ENCODE results near the gene PLCB4. TPM values are rescaled to one million over a fixed set of nuclear protein-coding genes. Genes with fewer than 3 reads are reported as not detected.

PLCB4 gene
- total RNA-seq, 1 donor = 0.21 TPM

DNA sequence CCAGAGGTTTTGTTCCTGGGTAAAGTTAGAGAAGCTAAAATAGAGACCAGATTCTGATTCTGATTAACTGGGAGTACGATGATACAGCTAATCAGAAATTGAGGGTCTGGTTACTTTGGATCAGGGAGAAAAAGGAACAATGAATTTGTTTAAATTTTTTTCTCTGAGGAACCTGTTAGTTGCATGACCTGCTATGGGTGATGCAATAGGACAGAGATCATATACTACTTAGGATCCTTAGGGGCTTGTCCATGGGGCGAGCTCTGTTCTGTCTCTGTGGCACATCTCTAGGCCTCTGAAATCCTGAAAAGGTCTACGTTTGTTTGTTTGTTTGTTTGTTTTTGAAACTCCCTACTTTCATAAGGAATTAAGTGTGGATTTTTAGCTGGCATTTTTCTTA is 279.4 kb downstream of the PLCB4 start:
- H3K27me3 ChIP-seq (ENCODE audit: insufficient read depth, low read length) = no peaks in the 10 kb centered on the region
- H3K9me3 ChIP-seq (ENCODE audit: low read depth, low read length) = no peaks in the 10 kb centered on the region
- H3K4me3 ChIP-seq (ENCODE audit: low read length) = no peak overlapping the region
- H3K4me1 ChIP-seq (ENCODE audit: insufficient read depth, low read length) = no peaks in the 10 kb centered on the region

DNA sequence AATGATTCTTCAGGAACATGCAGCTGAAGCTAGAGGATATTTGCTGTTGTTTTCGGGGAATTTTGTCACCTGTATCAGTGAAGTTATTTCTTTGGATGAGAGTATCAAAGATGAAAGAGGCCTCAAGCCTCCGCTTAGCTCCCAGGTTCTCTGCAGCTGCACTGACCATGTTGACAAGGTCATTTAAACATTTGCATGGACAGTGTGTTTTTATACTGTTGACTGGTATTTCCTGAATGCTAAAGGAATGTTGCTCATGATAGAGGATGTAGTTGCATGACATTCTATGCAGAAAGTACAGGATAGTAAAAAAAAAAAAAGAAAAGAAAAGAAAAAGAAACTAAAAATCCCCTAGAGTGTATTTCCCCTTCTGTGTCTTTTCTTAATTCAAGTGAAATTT is 279.9 kb downstream of the PLCB4 start:
- H3K9me3 ChIP-seq (ENCODE audit: low read depth, low read length) = no peaks in the 10 kb centered on the region
- H3K4me1 ChIP-seq (ENCODE audit: insufficient read depth, low read length) = no peaks in the 10 kb centered on the region
- H3K27me3 ChIP-seq (ENCODE audit: insufficient read depth, low read length) = no peaks in the 10 kb centered on the region
- H3K4me3 ChIP-seq (ENCODE audit: low read length) = no peak overlapping the region

DNA sequence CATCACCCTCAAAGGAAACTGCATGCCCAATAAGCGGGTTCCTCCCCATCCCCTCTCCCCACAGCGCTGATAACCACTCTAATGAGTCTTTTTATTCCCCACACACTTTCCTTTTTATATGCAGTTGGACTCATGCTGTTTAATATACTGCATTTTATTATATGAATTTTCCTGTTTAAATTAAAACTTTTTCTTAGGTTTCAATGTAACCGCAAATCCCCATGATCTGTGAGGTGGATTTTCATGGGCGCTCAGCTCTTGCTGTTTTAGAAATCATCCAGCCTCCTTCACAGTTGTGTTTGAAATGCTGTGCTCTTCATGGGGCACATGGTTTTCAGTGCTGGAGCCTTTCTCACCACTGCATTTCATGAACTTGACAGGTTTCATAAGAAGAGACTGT is 280.4 kb downstream of the PLCB4 start:
- H3K4me3 ChIP-seq (ENCODE audit: low read length) = no peak overlapping the region
- no peaks in the 10 kb centered on the region for H3K27me3 ChIP-seq (ENCODE audit: insufficient read depth, low read length)
- H3K4me1 ChIP-seq (ENCODE audit: insufficient read depth, low read length) = no peaks in the 10 kb centered on the region
- no peaks in the 10 kb centered on the region for H3K9me3 ChIP-seq (ENCODE audit: low read depth, low read length)

DNA sequence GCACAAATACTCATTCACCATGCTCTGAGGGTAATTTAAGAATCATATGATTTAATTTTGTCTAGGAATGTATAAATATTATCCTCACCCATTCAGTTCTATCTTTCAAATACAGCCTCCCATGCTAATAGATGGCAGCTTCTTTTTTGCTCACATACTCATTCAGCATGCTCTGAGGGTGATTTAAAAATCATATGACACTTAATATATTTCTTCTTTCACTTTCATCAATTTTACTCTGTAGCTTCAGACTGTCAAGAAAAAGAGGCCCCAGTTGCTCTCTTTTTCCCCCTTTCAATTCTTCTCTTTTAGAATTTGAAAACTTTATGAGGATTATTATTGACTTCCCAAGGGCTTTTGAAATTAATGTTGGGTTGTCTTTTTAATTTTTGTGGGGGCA is 283.9 kb downstream of the PLCB4 start:
- Histone ChIP-seq H3K27me3 (ENCODE audit: insufficient read depth, low read length) (no peaks in the 10 kb centered on the region), H3K9me3 (ENCODE audit: low read depth, low read length) (no peaks in the 10 kb centered on the region), H3K4me3 (ENCODE audit: low read length) (no peak overlapping the region), H3K4me1 (ENCODE audit: insufficient read depth, low read length) (no peaks in the 10 kb centered on the region)

DNA sequence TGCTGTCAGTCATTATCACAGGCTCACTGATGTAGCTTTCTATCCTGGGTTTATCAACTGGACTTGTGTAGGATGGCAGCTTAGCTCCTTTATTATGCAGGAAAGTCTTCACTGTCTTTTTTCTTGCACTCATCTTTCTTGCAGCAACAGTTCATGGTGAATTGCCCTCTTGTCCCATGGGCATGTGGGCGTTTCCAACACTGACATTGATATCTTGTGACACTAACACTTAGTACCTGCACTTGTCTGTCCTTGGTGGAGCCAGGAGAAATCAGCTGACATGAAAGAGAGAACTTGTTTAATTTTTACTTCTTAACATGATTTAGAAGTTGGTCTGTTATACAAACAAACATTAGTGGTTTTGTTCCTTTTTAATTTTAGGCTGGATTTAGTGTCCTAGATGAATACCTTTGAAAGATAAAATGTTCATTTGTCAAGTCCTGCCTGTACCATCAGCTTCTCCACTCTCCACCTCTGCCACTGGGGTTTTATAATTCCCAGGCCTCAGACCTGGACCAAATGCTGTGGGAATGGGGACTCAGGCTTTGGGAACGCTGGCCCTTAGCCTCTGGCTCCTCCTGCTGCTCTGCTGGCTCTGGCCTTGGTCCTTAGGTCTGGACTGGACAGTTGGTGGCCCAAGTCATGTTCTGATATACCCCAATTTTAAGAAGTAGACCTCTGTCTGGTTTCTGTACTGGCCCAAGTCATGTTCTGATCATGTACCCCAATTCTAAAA is 284.5 kb downstream of the PLCB4 start:
- no peak overlapping the region for H3K4me3 ChIP-seq (ENCODE audit: low read length)
- H3K4me1 ChIP-seq (ENCODE audit: insufficient read depth, low read length) = no peaks in the 10 kb centered on the region
- H3K9me3 ChIP-seq (ENCODE audit: low read depth, low read length) = no peaks in the 10 kb centered on the region
- H3K27me3 ChIP-seq (ENCODE audit: insufficient read depth, low read length) = no peaks in the 10 kb centered on the region

DNA sequence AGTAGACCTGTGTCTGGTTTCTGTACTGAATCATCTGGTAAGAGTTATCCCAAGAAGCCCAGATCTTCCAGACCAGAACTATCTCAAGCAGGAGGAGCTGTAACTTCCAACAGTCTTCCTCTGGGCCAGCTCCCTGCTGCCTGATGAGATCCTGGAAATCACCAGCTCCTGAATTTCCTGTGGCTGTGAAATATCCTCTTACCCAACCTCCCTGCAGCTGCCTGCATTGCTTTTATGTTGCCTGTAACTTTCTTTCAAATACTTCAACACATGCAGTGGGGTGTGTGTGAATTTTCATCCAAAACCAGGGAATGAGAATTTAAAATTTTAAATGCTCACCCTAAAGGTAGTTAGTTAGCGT is 285.0 kb downstream of the PLCB4 start:
- Histone ChIP-seq H3K9me3 (ENCODE audit: low read depth, low read length) (no peaks in the 10 kb centered on the region), H3K27me3 (ENCODE audit: insufficient read depth, low read length) (no peaks in the 10 kb centered on the region), H3K4me3 (ENCODE audit: low read length) (no peak overlapping the region), H3K4me1 (ENCODE audit: insufficient read depth, low read length) (no peaks in the 10 kb centered on the region)

DNA sequence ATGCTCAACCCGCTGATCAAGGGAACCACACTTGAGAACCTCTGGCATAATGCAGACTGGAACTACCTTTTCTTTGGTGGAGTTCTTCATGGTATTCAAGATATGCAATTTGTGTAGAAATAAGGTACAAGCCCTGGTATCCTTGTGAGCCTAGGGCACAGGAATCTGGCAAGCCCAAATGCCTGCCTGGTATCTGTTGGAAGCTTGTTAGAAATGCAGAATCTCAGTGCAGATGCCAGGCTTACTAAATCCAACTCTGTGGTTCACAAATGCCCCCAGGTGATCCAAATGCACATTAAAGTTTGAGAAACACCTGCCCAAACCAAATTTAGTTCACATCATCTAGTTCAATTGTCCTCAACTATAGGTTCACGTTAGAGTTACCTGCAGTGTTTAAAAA is 285.7 kb downstream of the PLCB4 start:
- Histone ChIP-seq H3K27me3 (ENCODE audit: insufficient read depth, low read length) (no peaks in the 10 kb centered on the region), H3K9me3 (ENCODE audit: low read depth, low read length) (no peaks in the 10 kb centered on the region), H3K4me3 (ENCODE audit: low read length) (no peak overlapping the region), H3K4me1 (ENCODE audit: insufficient read depth, low read length) (no peaks in the 10 kb centered on the region)

DNA sequence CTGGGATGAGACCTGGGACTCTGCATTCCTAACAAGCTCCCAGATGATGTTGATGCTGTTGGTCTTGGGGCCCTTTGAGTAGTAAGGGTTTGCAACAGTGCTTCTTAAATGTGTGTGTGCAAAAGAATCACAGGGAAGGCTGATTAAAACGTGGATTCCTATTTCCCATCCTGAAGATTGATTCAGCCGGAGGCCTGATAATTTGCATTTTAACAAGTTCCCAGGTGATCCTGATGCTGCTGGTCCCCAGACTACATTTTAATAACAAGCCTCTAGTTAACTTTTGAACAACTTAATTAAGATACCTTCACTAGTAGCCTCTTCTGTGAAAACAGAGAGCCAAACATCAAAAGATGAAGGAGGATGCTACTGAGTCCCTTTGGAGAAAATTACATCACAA is 289.1 kb downstream of the PLCB4 start:
- Histone ChIP-seq H3K27me3 (ENCODE audit: insufficient read depth, low read length) (no peaks in the 10 kb centered on the region), H3K4me1 (ENCODE audit: insufficient read depth, low read length) (no peaks in the 10 kb centered on the region), H3K9me3 (ENCODE audit: low read depth, low read length) (no peaks in the 10 kb centered on the region), H3K4me3 (ENCODE audit: low read length) (no peak overlapping the region)

DNA sequence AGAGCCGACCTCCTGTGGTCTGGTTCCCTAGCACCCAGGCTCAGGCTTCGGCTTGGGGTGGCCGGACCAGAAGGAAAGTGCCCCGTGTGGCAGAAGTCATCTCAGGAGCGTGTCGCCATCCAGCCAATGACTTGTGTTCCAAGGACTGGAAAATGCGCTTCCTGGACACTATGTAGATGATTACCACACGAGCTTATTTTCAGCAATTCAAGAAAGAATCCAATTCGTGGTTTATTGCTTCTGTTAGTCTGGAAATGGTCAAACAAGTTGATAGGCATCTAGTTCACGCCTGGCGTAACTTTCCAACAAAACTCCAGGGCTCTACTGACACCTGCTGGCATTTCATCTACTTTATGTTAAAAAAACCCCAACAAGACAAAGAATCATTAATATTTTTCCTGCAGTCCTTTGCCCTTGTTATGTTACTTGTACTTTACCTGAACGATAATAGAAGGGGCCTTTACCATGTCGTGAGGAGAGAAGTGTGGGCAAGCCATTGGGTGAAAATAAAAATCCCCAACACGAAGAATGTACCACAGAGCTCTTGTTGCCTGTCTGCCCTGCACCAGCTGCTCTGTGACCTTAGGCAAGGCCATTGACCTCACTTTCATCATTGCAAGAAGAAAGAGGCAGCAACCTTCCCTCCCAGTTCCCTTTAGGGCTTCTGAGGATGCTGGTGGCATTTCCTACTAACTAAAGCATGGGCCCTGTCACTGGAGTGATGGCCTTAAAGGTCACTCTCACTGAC is 290.8 kb downstream of the PLCB4 start:
- no peaks in the 10 kb centered on the region for H3K4me1 ChIP-seq (ENCODE audit: insufficient read depth, low read length)
- no peak overlapping the region for H3K4me3 ChIP-seq (ENCODE audit: low read length)

DNA sequence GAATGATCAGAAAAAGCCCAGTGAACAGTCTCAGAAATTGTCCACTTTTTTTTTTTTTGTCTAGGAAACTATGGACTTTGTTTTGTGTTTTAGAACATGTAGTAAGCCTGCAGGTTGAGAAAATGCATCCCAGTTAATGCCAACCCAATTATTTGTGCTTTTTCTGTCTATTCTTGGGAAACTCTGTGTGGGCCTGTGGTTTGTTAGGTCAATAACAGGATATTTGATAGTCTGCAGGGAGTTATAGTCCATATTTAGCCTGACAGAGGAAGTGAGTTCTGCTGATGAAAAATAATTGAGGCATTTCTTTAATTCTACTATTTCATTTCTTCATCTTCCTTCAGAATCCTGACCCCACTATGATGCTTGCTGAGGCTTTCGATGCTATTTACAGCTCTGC is 291.5 kb downstream of the PLCB4 start:
- Histone ChIP-seq H3K4me3 (ENCODE audit: low read length) (no peak overlapping the region), H3K27me3 (ENCODE audit: insufficient read depth, low read length) (no peaks in the 10 kb centered on the region), H3K4me1 (ENCODE audit: insufficient read depth, low read length) (no peaks in the 10 kb centered on the region), H3K9me3 (ENCODE audit: low read depth, low read length) (no peaks in the 10 kb centered on the region)

More for the DNA sequence above, 290.8 kb downstream of the PLCB4 start:
- H3K9me3 ChIP-seq (ENCODE audit: low read depth, low read length) = no peaks in the 10 kb centered on the region
- no peaks in the 10 kb centered on the region for H3K27me3 ChIP-seq (ENCODE audit: insufficient read depth, low read length)

DNA sequence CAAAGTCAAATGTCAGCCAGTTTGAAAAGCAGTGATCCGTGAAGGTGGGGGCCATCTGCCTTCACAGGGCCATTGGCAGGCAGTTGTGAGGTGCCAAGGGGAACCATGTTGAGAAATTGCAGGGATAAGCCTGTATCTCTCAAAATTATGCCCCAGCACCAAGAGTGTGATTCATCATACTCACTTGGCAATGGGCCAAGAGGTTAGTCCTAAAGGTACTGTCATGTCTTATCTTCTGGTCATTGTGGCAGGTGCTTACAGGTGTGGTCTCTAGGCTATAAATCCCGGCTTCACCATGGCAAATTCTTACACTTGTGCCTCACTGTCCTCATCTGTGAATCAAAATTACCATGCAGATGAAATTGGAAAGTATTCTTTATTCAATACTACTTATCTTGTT is 294.8 kb downstream of the PLCB4 start:
- no peaks in the 10 kb centered on the region for H3K27me3 ChIP-seq (ENCODE audit: insufficient read depth, low read length)
- no peaks in the 10 kb centered on the region for H3K4me1 ChIP-seq (ENCODE audit: insufficient read depth, low read length)
- no peak overlapping the region for H3K4me3 ChIP-seq (ENCODE audit: low read length)
- H3K9me3 ChIP-seq (ENCODE audit: low read depth, low read length) = no peaks in the 10 kb centered on the region

DNA sequence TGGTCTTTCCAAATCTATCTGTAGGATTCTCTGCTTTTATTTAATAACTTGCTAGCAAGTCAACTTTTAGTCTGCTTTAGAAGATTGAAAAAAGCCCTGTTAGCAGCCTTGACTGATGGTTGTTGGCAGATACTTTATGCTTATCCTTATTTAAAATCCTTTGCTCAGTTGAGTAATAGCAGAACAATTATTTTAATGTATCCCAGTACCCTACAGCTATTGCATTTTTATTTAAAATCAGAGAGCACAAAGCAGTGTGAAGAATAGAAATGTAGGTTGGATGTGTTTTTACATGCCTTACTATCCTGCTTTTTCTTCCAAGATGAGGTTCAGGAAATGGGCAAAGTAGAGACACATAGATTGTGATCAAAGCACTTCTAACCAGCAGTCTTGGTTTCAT is 298.4 kb downstream of the PLCB4 start:
- H3K9me3 ChIP-seq (ENCODE audit: low read depth, low read length) = no peaks in the 10 kb centered on the region
- H3K27me3 ChIP-seq (ENCODE audit: insufficient read depth, low read length) = no peaks in the 10 kb centered on the region
- no peaks in the 10 kb centered on the region for H3K4me1 ChIP-seq (ENCODE audit: insufficient read depth, low read length)
- H3K4me3 ChIP-seq (ENCODE audit: low read length) = no peak overlapping the region

DNA sequence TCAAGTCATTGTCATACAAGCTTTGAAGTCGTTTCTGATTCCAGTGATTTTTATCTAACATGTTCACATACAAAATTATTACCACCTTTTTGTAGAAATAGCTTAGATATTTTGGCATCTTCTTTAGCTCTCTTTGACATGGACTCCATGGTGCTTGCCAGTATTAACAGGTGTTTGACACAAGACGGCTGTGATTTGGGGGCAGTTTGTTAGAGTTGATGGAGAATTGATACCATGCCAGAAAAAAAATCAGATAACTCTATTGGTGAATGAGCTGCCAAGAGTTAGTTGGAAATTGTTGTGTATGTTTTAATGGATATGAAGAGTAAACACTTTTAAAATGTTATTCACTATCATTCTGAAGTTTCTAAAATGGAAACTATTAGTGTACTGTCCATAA is 298.9 kb downstream of the PLCB4 start:
- Histone ChIP-seq H3K27me3 (ENCODE audit: insufficient read depth, low read length) (no peaks in the 10 kb centered on the region), H3K9me3 (ENCODE audit: low read depth, low read length) (no peaks in the 10 kb centered on the region), H3K4me3 (ENCODE audit: low read length) (no peak overlapping the region), H3K4me1 (ENCODE audit: insufficient read depth, low read length) (no peaks in the 10 kb centered on the region)

DNA sequence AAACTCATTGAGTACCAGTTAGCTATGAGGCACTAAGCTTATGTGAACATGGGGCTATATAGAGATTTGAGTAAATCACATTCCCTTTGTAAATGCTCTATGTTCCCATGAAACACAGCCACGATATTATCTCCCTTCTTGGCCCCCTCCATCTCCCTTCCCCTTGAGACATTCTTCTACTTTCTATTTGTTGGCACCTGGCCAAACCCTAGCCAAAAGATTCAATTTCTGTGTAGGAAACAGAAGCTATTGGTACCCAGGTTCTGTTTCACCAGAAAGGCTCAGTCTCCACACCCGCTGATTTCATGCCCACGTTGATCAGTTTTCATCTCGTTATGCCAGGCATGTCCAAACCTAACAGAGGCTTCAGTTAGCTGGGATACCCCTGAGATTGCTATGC is 300.0 kb downstream of the PLCB4 start:
- no peaks in the 10 kb centered on the region for H3K4me1 ChIP-seq (ENCODE audit: insufficient read depth, low read length)
- H3K4me3 ChIP-seq (ENCODE audit: low read length) = no peak overlapping the region
- H3K27me3 ChIP-seq (ENCODE audit: insufficient read depth, low read length) = no peaks in the 10 kb centered on the region
- H3K9me3 ChIP-seq (ENCODE audit: low read depth, low read length) = no peaks in the 10 kb centered on the region

DNA sequence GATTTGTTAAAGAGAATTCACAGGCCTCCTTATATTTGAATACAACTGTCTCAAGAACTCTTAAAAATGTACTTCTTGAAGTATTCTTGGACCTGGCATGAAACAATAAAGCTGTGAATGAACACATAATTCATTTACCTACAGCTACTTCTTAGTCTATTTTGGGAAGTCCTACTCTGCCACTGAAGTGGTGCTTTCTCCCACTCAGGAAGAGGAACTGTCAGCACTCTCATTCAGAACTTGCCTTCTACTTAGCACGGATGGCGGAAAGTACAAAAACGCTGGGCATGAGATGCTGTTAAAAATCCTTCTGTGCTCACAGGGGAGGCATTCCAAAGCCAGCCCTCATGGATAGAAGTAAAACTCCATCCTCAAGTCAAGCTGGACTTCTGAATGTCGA is 300.7 kb downstream of the PLCB4 start:
- Histone ChIP-seq H3K27me3 (ENCODE audit: insufficient read depth, low read length) (no peaks in the 10 kb centered on the region), H3K9me3 (ENCODE audit: low read depth, low read length) (no peaks in the 10 kb centered on the region), H3K4me1 (ENCODE audit: insufficient read depth, low read length) (no peaks in the 10 kb centered on the region), H3K4me3 (ENCODE audit: low read length) (no peak overlapping the region)

DNA sequence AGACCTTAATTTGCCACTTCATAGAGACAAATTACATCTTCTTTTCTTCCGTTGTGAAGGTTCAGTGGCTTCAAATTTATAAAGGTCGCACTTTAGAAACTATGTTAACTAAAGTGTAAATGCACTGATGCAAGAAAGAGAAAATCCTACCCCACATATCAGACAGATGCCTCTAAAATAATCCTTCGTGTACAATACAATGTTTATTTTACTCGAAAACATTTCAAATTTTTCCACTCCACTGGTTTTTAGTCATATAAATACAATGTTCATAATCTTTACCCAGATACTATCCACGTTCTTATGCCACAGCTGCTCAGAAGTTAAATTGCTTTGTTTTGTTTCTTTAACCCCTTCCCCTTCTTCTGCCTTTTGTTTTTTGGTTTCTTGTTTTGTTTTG is 305.2 kb downstream of the PLCB4 start:
- no peaks in the 10 kb centered on the region for H3K4me1 ChIP-seq (ENCODE audit: insufficient read depth, low read length)
- no peak overlapping the region for H3K4me3 ChIP-seq (ENCODE audit: low read length)
- no peaks in the 10 kb centered on the region for H3K27me3 ChIP-seq (ENCODE audit: insufficient read depth, low read length)
- no peaks in the 10 kb centered on the region for H3K9me3 ChIP-seq (ENCODE audit: low read depth, low read length)

All from mononuclear cell (primary cell).